ENCODE results near the gene KRTAP10-10.
"Not testable (repeated sequence)": the region's sequence is repeated elsewhere in the genome, so short reads cannot be mapped to it uniquely, and the experiment has no call there.

The KRTAP10-10 gene

GRCh38 chr21:44598061-44598460 is 39.1 kb upstream of the KRTAP10-10 start:
- DNase-seq (no peak), ATAC-seq (ENCODE audit: insufficient read depth, low read depth) (no peak)
- no peaks in the 10 kb centered on the region for H3K79me2 ChIP-seq (ENCODE audit: insufficient read depth, low read length)
- no peak overlapping the region for H3K4me3 ChIP-seq (ENCODE audit: low read depth in 1 of 2, low read length in 2 of 2)
- no peak overlapping the region for H2AFZ ChIP-seq (ENCODE audit: low read depth, low read length)
- H3K27me3 ChIP-seq (ENCODE audit: insufficient read depth, low read length, poor library complexity) = no peaks in the 10 kb centered on the region
- no peak for TF ChIP-seq EZH2 (IDR thresholded peaks at IDR 0.05; ENCODE audit: borderline replicate concordance, low read depth, low read length, severe bottlenecking)
- TF ChIP-seq, protein P1, sequence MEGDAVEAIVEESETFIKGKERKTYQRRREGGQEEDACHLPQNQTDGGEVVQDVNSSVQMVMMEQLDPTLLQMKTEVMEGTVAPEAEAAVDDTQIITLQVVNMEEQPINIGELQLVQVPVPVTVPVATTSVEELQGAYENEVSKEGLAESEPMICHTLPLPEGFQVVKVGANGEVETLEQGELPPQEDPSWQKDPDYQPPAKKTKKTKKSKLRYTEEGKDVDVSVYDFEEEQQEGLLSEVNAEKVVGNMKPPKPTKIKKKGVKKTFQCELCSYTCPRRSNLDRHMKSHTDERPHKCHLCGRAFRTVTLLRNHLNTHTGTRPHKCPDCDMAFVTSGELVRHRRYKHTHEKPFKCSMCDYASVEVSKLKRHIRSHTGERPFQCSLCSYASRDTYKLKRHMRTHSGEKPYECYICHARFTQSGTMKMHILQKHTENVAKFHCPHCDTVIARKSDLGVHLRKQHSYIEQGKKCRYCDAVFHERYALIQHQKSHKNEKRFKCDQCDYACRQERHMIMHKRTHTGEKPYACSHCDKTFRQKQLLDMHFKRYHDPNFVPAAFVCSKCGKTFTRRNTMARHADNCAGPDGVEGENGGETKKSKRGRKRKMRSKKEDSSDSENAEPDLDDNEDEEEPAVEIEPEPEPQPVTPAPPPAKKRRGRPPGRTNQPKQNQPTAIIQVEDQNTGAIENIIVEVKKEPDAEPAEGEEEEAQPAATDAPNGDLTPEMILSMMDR (IDR thresholded peaks at IDR 0.05; ENCODE audit: borderline replicate concordance, extremely low read depth, low read length, poor library complexity, severe bottlenecking) = no peak
- no peaks in the 10 kb centered on the region for H3K9me3 ChIP-seq (ENCODE audit: insufficient read depth, low read length, severe bottlenecking)
- H3K27ac ChIP-seq (ENCODE audit: low read length) = no peak overlapping the region
- no peaks in the 10 kb centered on the region for H3K36me3 ChIP-seq (ENCODE audit: insufficient read depth, low read length)
- H4K20me1 ChIP-seq (ENCODE audit: insufficient read depth, low read length) = no peaks in the 10 kb centered on the region
- no peak overlapping the region for H3K9ac ChIP-seq (ENCODE audit: low read depth, low read length)
- H3K4me2 ChIP-seq (ENCODE audit: insufficient read depth, low read length) = no peak overlapping the region
- no peaks in the 10 kb centered on the region for H3K4me1 ChIP-seq (ENCODE audit: insufficient read depth, low read length)

- no peaks in the 10 kb centered on the region for H3K27me3 ChIP-seq (ENCODE audit: insufficient read depth, low read length, poor library complexity)
- H4K20me1 ChIP-seq (ENCODE audit: insufficient read depth, low read length) = no peaks in the 10 kb centered on the region
- no peak overlapping the region for H3K9ac ChIP-seq (ENCODE audit: low read depth, low read length)
- H3K9me3 ChIP-seq (ENCODE audit: insufficient read depth, low read length, severe bottlenecking) = no peaks in the 10 kb centered on the region
- TF ChIP-seq, protein P1 (IDR thresholded peaks at IDR 0.05; ENCODE audit: borderline replicate concordance, extremely low read depth, low read length, poor library complexity, severe bottlenecking) = no peak
- TF ChIP-seq EZH2 (IDR thresholded peaks at IDR 0.05; ENCODE audit: borderline replicate concordance, low read depth, low read length, severe bottlenecking) = no peak
- H3K4me3 ChIP-seq (ENCODE audit: low read depth in 1 of 2, low read length in 2 of 2) = no peak overlapping the region
- no peak overlapping the region for H3K4me2 ChIP-seq (ENCODE audit: insufficient read depth, low read length)
- ATAC-seq (ENCODE audit: insufficient read depth, low read depth) = no peak
- no peak overlapping the region for H3K27ac ChIP-seq (ENCODE audit: low read length)
- no peaks in the 10 kb centered on the region for H3K4me1 ChIP-seq (ENCODE audit: insufficient read depth, low read length)
- H3K36me3 ChIP-seq (ENCODE audit: insufficient read depth, low read length) = no peaks in the 10 kb centered on the region
- no peak overlapping the region for H2AFZ ChIP-seq (ENCODE audit: low read depth, low read length)
- DNase-seq = no peak
- no peaks in the 10 kb centered on the region for H3K79me2 ChIP-seq (ENCODE audit: insufficient read depth, low read length)
Observed at GRCh38 chr21:44599264-44600029, 37.7 kb upstream of the KRTAP10-10 start.

DNA sequence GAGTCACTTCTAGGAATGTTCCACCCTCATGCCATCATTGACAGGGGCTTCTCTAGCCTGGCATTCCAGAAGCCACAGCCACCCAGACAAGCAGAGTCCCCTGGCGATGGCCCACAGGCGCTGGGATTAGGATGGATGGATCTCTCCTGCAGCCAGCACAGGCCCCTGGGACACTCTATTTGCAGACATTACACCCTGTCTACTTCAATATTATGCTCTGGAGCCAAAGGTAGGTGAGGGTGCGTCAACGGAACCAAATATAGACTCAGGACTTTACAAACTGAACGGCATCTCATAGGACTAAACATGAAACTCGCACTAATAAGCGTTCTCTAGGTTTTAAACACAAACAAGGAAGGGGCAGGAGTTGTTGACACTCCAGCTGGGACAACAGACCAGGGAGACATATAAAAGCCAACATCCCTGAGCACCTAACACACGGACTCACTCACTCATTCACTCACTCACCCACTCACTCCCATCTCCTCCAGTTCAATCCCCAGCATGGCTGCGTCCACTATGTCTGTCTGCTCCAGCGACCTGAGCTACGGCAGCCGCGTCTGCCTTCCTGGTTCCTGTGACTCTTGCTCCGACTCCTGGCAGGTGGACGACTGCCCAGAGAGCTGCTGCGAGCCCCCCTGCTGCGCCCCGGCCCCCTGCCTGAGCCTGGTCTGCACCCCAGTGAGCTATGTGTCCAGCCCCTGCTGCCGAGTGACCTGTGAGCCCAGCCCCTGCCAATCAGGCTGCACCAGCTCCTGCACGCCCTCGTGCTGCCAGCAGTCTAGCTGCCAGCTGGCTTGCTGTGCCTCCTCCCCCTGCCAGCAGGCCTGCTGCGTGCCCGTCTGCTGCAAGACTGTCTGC is 36.8 kb upstream of the KRTAP10-10 start, which contains the start of gene KRTAP10-7:
Gene KRTAP10-7 (plus strand): TSS at position 480 of the 861 bp plus-strand sequence. CDS start 25 bp downstream, at position 505.
- not testable (repeated sequence) for H3K27me3 ChIP-seq (ENCODE audit: insufficient read depth, low read length, poor library complexity); H3K79me2 ChIP-seq (ENCODE audit: insufficient read depth, low read length); H4K20me1 ChIP-seq (ENCODE audit: insufficient read depth, low read length); H3K27ac ChIP-seq (ENCODE audit: low read length); H3K9me3 ChIP-seq (ENCODE audit: insufficient read depth, low read length, severe bottlenecking); H2AFZ ChIP-seq (ENCODE audit: low read depth, low read length); DNase-seq; ATAC-seq (ENCODE audit: insufficient read depth, low read depth); H3K4me2 ChIP-seq (ENCODE audit: insufficient read depth, low read length); H3K4me1 ChIP-seq (ENCODE audit: insufficient read depth, low read length); H3K9ac ChIP-seq (ENCODE audit: low read depth, low read length); H3K36me3 ChIP-seq (ENCODE audit: insufficient read depth, low read length); H3K4me3 ChIP-seq (ENCODE audit: low read depth in 1 of 2, low read length in 2 of 2)

- not testable (repeated sequence) for H4K20me1 ChIP-seq (ENCODE audit: insufficient read depth, low read length); H3K36me3 ChIP-seq (ENCODE audit: insufficient read depth, low read length); H2AFZ ChIP-seq (ENCODE audit: low read depth, low read length); H3K9me3 ChIP-seq (ENCODE audit: insufficient read depth, low read length, severe bottlenecking); H3K4me3 ChIP-seq (ENCODE audit: low read depth in 1 of 2, low read length in 2 of 2); ATAC-seq (ENCODE audit: insufficient read depth, low read depth); H3K4me2 ChIP-seq (ENCODE audit: insufficient read depth, low read length); DNase-seq; H3K4me1 ChIP-seq (ENCODE audit: insufficient read depth, low read length); H3K27ac ChIP-seq (ENCODE audit: low read length); H3K27me3 ChIP-seq (ENCODE audit: insufficient read depth, low read length, poor library complexity); H3K79me2 ChIP-seq (ENCODE audit: insufficient read depth, low read length); H3K9ac ChIP-seq (ENCODE audit: low read depth, low read length)
Observed at GRCh38 chr21:44601091-44601490, 36.1 kb upstream of the KRTAP10-10 start.

Measured in DND-41 (cell line).